Glomerular endothelial cell (primary cell): ENCODE data around the gene CDK4. TPM values are rescaled to one million over a fixed set of nuclear protein-coding genes. Genes with fewer than 3 reads are reported as not detected.
"Not testable (repeated sequence)": the region's sequence is repeated elsewhere in the genome, so short reads cannot be mapped to it uniquely, and the experiment has no call there.

ENCODE experiments used
- DNase-seq: peaks from one replicate; pipeline ENCODE4 v3.0.0-alpha.2; 2011; ENCODE audit warnings: low read depth, low spot score; ENCODE audit errors: extremely low read depth
- total RNA-seq: library from RNA; depleted of rRNA; stranded (reverse); fragments of >200 nt; gene quantifications from 2 replicates; pipeline ENCODE4 v1.2.3, GENCODE V29; 2015

Gene CDK4
- total RNA-seq, 1 donor from 2014 or later, result 160 TPM

- no peak for DNase-seq
Observed at GRCh38 chr12:57727758-57728395, 24.2 kb downstream of the CDK4 start.

GRCh38 chr12:57726884-57727757, 25.0 kb downstream of the CDK4 start:
- no peak for DNase-seq

GRCh38 chr12:57726151-57726883, 25.8 kb downstream of the CDK4 start:
- no peak for DNase-seq

GRCh38 chr12:57725851-57726150, 26.3 kb downstream of the CDK4 start:
- DNase-seq, result no peak

- DNase-seq, result no peak
Observed at GRCh38 chr12:57724936-57725740, 27.0 kb downstream of the CDK4 start.

- no peak for DNase-seq
Observed at GRCh38 chr12:57724003-57724935, 27.8 kb downstream of the CDK4 start.

- DNase-seq, result no peak
Observed at GRCh38 chr12:57723630-57723962, 28.5 kb downstream of the CDK4 start.

- no peak for DNase-seq
Observed at GRCh38 chr12:57722716-57723629, 29.1 kb downstream of the CDK4 start.

GRCh38 chr12:57721846-57722608, 30.1 kb downstream of the CDK4 start:
- not testable (repeated sequence) for DNase-seq

- no peak for DNase-seq
Observed at GRCh38 chr12:57720606-57721595, 31.2 kb downstream of the CDK4 start.

GRCh38 chr12:57719777-57720605, 32.1 kb downstream of the CDK4 start:
- no peak for DNase-seq

- DNase-seq, result no peak
Observed at GRCh38 chr12:57718641-57719528, 33.2 kb downstream of the CDK4 start.

GRCh38 chr12:57717846-57718640, 34.1 kb downstream of the CDK4 start:
- DNase-seq, result no peak

- DNase-seq, result no peak
Observed at GRCh38 chr12:57717131-57717530, 35.0 kb downstream of the CDK4 start.
